Occipital lobe (tissue), 2 donors: ENCODE data around the gene FAM118A. TPM values are rescaled to one million over a fixed set of nuclear protein-coding genes. Genes with fewer than 3 reads are reported as not detected.
"Not testable (repeated sequence)": the region's sequence is repeated elsewhere in the genome, so short reads cannot be mapped to it uniquely, and the experiment has no call there.

Experiments used
- DNase-seq: peaks from one replicate; lab custom pipeline; 2025; lab: John Stamatoyannopoulos, UW
- total RNA-seq: library from RNA; depleted of rRNA; stranded (reverse); fragments of >200 nt; gene quantifications from one replicate; pipeline ENCODE4 v1.2.3, GENCODE V29; 2014

FAM118A gene
- total RNA-seq, 1 donor from 2014 or later, result 6.2 TPM

- no peak for DNase-seq
Measured at GRCh38 chr22:45330548-45330947, 20.8 kb downstream of the FAM118A start.

- DNase-seq, result no peak
Measured at GRCh38 chr22:45331486-45331885, 21.8 kb downstream of the FAM118A start.

- no peak for DNase-seq
Measured at GRCh38 chr22:45332001-45332400, 22.3 kb downstream of the FAM118A start.

GRCh38 chr22:45334068-45334467 is 24.3 kb downstream of the FAM118A start:
- no peak for DNase-seq

GRCh38 chr22:45334528-45334927 is 24.8 kb downstream of the FAM118A start:
- peak; percentile 77 for DNase-seq

GRCh38 chr22:45335021-45335818 is 25.5 kb downstream of the FAM118A start:
- peak; percentile 47 for DNase-seq

- DNase-seq, result no peak
Measured at GRCh38 chr22:45335854-45336522, 26.3 kb downstream of the FAM118A start.

GRCh38 chr22:45336971-45337431 is 27.3 kb downstream of the FAM118A start:
- no peak for DNase-seq

GRCh38 chr22:45337536-45337935 is 27.8 kb downstream of the FAM118A start:
- DNase-seq, result no peak

- no peak for DNase-seq
Measured at GRCh38 chr22:45338795-45339194, 29.1 kb downstream of the FAM118A start.

GRCh38 chr22:45340323-45340722 is 30.6 kb downstream of the FAM118A start:
- no peak for DNase-seq

- DNase-seq, result no peak
Measured at GRCh38 chr22:45341498-45341897, 31.8 kb downstream of the FAM118A start.

GRCh38 chr22:45343143-45343542 is 33.4 kb downstream of the FAM118A start:
- DNase-seq, result no peak

- no peak for DNase-seq
Measured at GRCh38 chr22:45344334-45344733, 34.6 kb downstream of the FAM118A start.

- no peak for DNase-seq
Measured at GRCh38 chr22:45349916-45350315, 40.2 kb downstream of the FAM118A start.

GRCh38 chr22:45351956-45352355 is 42.2 kb downstream of the FAM118A start:
- DNase-seq, result no peak

GRCh38 chr22:45352757-45353156 is 43.0 kb downstream of the FAM118A start:
- not testable (repeated sequence) for DNase-seq

- no peak for DNase-seq
Measured at GRCh38 chr22:45353786-45354185, 44.1 kb downstream of the FAM118A start.

- no peak for DNase-seq
Measured at GRCh38 chr22:45357490-45357889, 47.8 kb downstream of the FAM118A start.

GRCh38 chr22:45358127-45358526 is 48.4 kb downstream of the FAM118A start:
- DNase-seq, result no peak

- no peak for DNase-seq
Measured at GRCh38 chr22:45359627-45360026, 49.9 kb downstream of the FAM118A start.

- DNase-seq, result no peak
Measured at GRCh38 chr22:45366713-45367112, 57.0 kb downstream of the FAM118A start.

- not testable (repeated sequence) for DNase-seq
Measured at GRCh38 chr22:45373592-45373991, 63.9 kb downstream of the FAM118A start.
